GM23338 (cell line): ENCODE measurements around the gene RPRD1A. TPM values are rescaled to one million over a fixed set of nuclear protein-coding genes. Genes with fewer than 3 reads are reported as not detected.

Experiments
- ATAC-seq: fragments of 200-7000 bp; cut with Tn5 transposase; 3 replicates; pipeline ENCODE4 v1.9.1; 2020
- DNase-seq: peaks from one replicate; pipeline ENCODE4 v3.0.0-alpha.2; 2015; ENCODE audit warnings: low spot score
- H2AFZ ChIP-seq: fragments of 200-600 bp; sonication (generic); 2 replicates; pipeline ENCODE4 v1.8.0; 2016; ENCODE audit warnings: antibody characterized with exemption, mild to moderate bottlenecking, moderate library complexity
- H3F3A ChIP-seq: fragments of 200-600 bp; sonication (generic); replicated peaks from 2 replicates; pipeline ENCODE4 v1.8.0; 2017; ENCODE audit warnings: antibody characterized with exemption, mixed run types, low read depth
- H3K27ac ChIP-seq: fragments of 200-600 bp; sonication (generic); 2 replicates; pipeline ENCODE4 v1.6.1; 2016; ENCODE audit warnings: low read depth
- H3K27me3 ChIP-seq: fragments of 200-600 bp; sonication (generic); 2 replicates; pipeline ENCODE4 v1.8.0; 2016; ENCODE audit warnings: mild to moderate bottlenecking, mixed run types, moderate library complexity; ENCODE audit not compliant: insufficient read depth
- H3K36me3 ChIP-seq: fragments of 200-600 bp; sonication (generic); 2 replicates; pipeline ENCODE4 v1.8.0; 2016; ENCODE audit warnings: mild to moderate bottlenecking; ENCODE audit not compliant: insufficient read depth
- H3K4me1 ChIP-seq: fragments of 200-600 bp; sonication (generic); 2 replicates; pipeline ENCODE4 v1.8.0; 2016; ENCODE audit warnings: mild to moderate bottlenecking, moderate library complexity; ENCODE audit not compliant: insufficient read depth
- H3K4me2 ChIP-seq: fragments of 200-600 bp; sonication (generic); 2 replicates; pipeline ENCODE4 v1.7.1; 2017; ENCODE audit warnings: mixed run types
- H3K4me3 ChIP-seq: fragments of 200-600 bp; sonication (generic); 2 replicates; pipeline ENCODE4 v1.6.1; 2016; ENCODE audit warnings: mixed run types
- H3K79me2 ChIP-seq: fragments of 200-600 bp; sonication (generic); replicated peaks from 2 replicates; pipeline ENCODE4 v1.8.0; 2017; ENCODE audit warnings: mild to moderate bottlenecking; ENCODE audit not compliant: insufficient read depth
- H3K9me2 ChIP-seq: fragments of 200-600 bp; sonication (generic); 2 replicates; pipeline ENCODE4 v1.8.0; 2017; ENCODE audit not compliant: insufficient read depth
- H4K20me1 ChIP-seq: fragments of 200-600 bp; sonication (generic); replicated peaks from 2 replicates; pipeline ENCODE4 v1.8.0; 2017; ENCODE audit warnings: mild to moderate bottlenecking; ENCODE audit not compliant: insufficient read depth
- H3K27ac Mint-ChIP-seq: 2 replicates; pipeline ENCODE4 v1.8.0; 2020; ENCODE audit warnings: inconsistent platforms, mild to moderate bottlenecking, moderate library complexity, mixed read lengths
- H3K27me3 Mint-ChIP-seq: 3 replicates; pipeline ENCODE4 v1.8.0; 2022; ENCODE audit warnings: low read depth, mild to moderate bottlenecking, moderate library complexity, mixed read lengths, inconsistent platforms; ENCODE audit not compliant: insufficient read depth, poor library complexity
- H3K36me3 Mint-ChIP-seq: 3 replicates; pipeline ENCODE4 v1.8.0; 2021; ENCODE audit warnings: low read depth, mild to moderate bottlenecking, inconsistent platforms, moderate library complexity, mixed read lengths
- H3K4me1 Mint-ChIP-seq: 3 replicates; pipeline ENCODE4 v1.8.0; 2020; ENCODE audit warnings: mild to moderate bottlenecking, inconsistent platforms, mixed read lengths
- H3K4me3 Mint-ChIP-seq: 3 replicates; pipeline ENCODE4 v1.8.0; 2021; ENCODE audit warnings: moderate library complexity, mild to moderate bottlenecking, inconsistent platforms, mixed read lengths
- H3K9me3 Mint-ChIP-seq: 3 replicates; pipeline ENCODE4 v1.8.0; 2020; ENCODE audit warnings: moderate library complexity, mild to moderate bottlenecking, inconsistent platforms, mixed read lengths
- CREB1 ChIP-seq: fragments of 250-450 bp; sonication (Bioruptor Pico); IDR thresholded peaks from 2 replicates; pipeline ENCODE4 v1.5.0; 2020; ENCODE audit warnings: low read depth, mild to moderate bottlenecking, moderate library complexity
- CTCF ChIP-seq, 2 experiments: fragments of 200-600 bp in 1 of 2; sonication (generic) in 1 of 2; conservative IDR thresholded peaks; 2 replicates each; pipeline versions ENCODE4 v1.5.1 to v1.6.1; 2016 to 2017; ENCODE audit warnings: antibody characterized with exemption in 2 of 2, low read depth in 2 of 2, mild to moderate bottlenecking in 2 of 2, moderate library complexity in 1 of 2
- ETS1 ChIP-seq: IDR thresholded peaks from 2 replicates; pipeline ENCODE4 v1.6.1; 2016; ENCODE audit warnings: antibody characterized with exemption
- REST ChIP-seq: IDR thresholded peaks from one replicate; pipeline ENCODE4 v1.6.1; 2018; ENCODE audit warnings: antibody characterized with exemption; ENCODE audit not compliant: unreplicated experiment
- STAT1 ChIP-seq: IDR thresholded peaks from one replicate; pipeline ENCODE4 v1.6.1; 2016; ENCODE audit warnings: antibody characterized with exemption; ENCODE audit not compliant: unreplicated experiment
- ZNF331 ChIP-seq: fragments of 250-450 bp; sonication (Bioruptor Pico); IDR thresholded peaks from 2 replicates; pipeline ENCODE4 v1.5.0; 2020; ENCODE audit warnings: low read depth, mild to moderate bottlenecking, moderate library complexity
- polyA plus RNA-seq: library from polyadenylated mRNA; unstranded; fragments of >200 nt; fragmentation: Nextera tagmentation; extraction: Ambion mirVana; gene quantifications from 2 replicates; pipeline ENCODE4 v1.2.1, GENCODE V29; 2016
- total RNA-seq: library from RNA; depleted of rRNA; stranded (reverse); fragments of >200 nt; shearing (Covaris generic); gene quantifications from 2 replicates; pipeline ENCODE4 v1.2.3, GENCODE V29; 2014

Gene RPRD1A
- total and polyA plus RNA-seq, 2 experiments from 2014 or later: 67.9 to 157 TPM

- Histone ChIP-seq H4K20me1 (no peaks in the 10 kb centered on the region), H3K4me1 (peaks cover 15% of the 10 kb centered on the region), H3F3A (no peaks in the 10 kb centered on the region), H3K4me2 (peak overlapping the region; percentile 94), H3K9me2 (no peaks in the 10 kb centered on the region; the same call in 1 of the 2 replicates), H3K4me3 (peak overlapping the region; percentile 66), H2AFZ (peak overlapping the region; percentile 84), H3K27ac (no peak overlapping the region), H3K36me3 (no peaks in the 10 kb centered on the region), H3K27me3 (no peaks in the 10 kb centered on the region), H3K79me2 (peaks cover 41% of the 10 kb centered on the region)
- Mint-ChIP-seq H3K9me3 (peaks cover 7% of the 10 kb centered on the region; the same call in 1 of the 3 replicates), H3K4me3 (peak overlapping the region; percentile 70), H3K27ac (no peak overlapping the region), H3K36me3 (peaks cover 6% of the 10 kb centered on the region; the same call in 2 of the 3 replicates), H3K27me3 (peaks cover 3% of the 10 kb centered on the region), H3K4me1 (peaks cover 21% of the 10 kb centered on the region; the same call in 2 of the 3 replicates)
- DNase-seq: peak; percentile 96
- peak; percentile 93 for ATAC-seq
- TF ChIP-seq ETS1 (no peak), CREB1 (CRISPR knock-in tag) (0 out of 2 replicates have a peak, but pooled peaks have one; percentile 23), STAT1 (no peak), CTCF (conservative IDR thresholded peaks at IDR 0.05; ENCODE audit: low read depth in 2 of 2) (peak; percentile 82 to 90)
Measured at GRCh38 chr18:35949903-35950627, 117.3 kb downstream of the RPRD1A start.

- Histone ChIP-seq H4K20me1 (no peaks in the 10 kb centered on the region), H3K4me2 (peak overlapping the region; percentile 94), H2AFZ (peak overlapping the region; percentile 84; the same call in 1 of the 2 replicates), H3K27ac (no peak overlapping the region), H3K4me3 (peak overlapping the region; percentile 66), H3K79me2 (peaks cover 41% of the 10 kb centered on the region), H3K4me1 (peaks cover 15% of the 10 kb centered on the region), H3K36me3 (peaks cover 4% of the 10 kb centered on the region; the same call in 1 of the 2 replicates), H3K9me2 (no peaks in the 10 kb centered on the region; the same call in 1 of the 2 replicates), H3F3A (no peaks in the 10 kb centered on the region), H3K27me3 (no peaks in the 10 kb centered on the region)
- Mint-ChIP-seq H3K27ac (no peak overlapping the region), H3K36me3 (peaks cover 13% of the 10 kb centered on the region), H3K27me3 (peaks cover 3% of the 10 kb centered on the region), H3K4me3 (peak overlapping the region; percentile 70), H3K4me1 (peaks cover 21% of the 10 kb centered on the region; the same call in 2 of the 3 replicates), H3K9me3 (peaks cover 7% of the 10 kb centered on the region; the same call in 1 of the 3 replicates)
- ATAC-seq (no peak), DNase-seq (no peak)
- no peak for TF ChIP-seq ETS1
- TF ChIP-seq ZNF331 (CRISPR knock-in tag): no peak
- no peak for TF ChIP-seq REST
Measured at GRCh38 chr18:35949090-35949489, 118.3 kb downstream of the RPRD1A start.
